ENCODE results near the gene EIF2S1. TPM values are rescaled to one million over a fixed set of nuclear protein-coding genes. Genes with fewer than 3 reads are reported as not detected.

EIF2S1 gene
- total RNA-seq, 1 donor from 2014 or later, result 54.7 TPM

GRCh38 chr14:67389811-67390534 lies 29.8 kb downstream of the EIF2S1 start:
- Mint-ChIP-seq H3K27ac (no peak overlapping the region), H3K36me3 (peaks cover 5% of the 10 kb centered on the region), H3K27me3 (ENCODE audit: low read depth) (no peaks in the 10 kb centered on the region), H3K4me3 (no peak overlapping the region), H3K9me3 (no peaks in the 10 kb centered on the region), H3K4me1 (peaks cover 35% of the 10 kb centered on the region)
- TF ChIP-seq, protein P1, sequence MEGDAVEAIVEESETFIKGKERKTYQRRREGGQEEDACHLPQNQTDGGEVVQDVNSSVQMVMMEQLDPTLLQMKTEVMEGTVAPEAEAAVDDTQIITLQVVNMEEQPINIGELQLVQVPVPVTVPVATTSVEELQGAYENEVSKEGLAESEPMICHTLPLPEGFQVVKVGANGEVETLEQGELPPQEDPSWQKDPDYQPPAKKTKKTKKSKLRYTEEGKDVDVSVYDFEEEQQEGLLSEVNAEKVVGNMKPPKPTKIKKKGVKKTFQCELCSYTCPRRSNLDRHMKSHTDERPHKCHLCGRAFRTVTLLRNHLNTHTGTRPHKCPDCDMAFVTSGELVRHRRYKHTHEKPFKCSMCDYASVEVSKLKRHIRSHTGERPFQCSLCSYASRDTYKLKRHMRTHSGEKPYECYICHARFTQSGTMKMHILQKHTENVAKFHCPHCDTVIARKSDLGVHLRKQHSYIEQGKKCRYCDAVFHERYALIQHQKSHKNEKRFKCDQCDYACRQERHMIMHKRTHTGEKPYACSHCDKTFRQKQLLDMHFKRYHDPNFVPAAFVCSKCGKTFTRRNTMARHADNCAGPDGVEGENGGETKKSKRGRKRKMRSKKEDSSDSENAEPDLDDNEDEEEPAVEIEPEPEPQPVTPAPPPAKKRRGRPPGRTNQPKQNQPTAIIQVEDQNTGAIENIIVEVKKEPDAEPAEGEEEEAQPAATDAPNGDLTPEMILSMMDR (IDR thresholded peaks at IDR 0.05; ENCODE audit: unreplicated experiment), result no peak
- no peak for DNase-seq (ENCODE audit: low spot score in 2 of 2, unreplicated experiment in 2 of 2)

GRCh38 chr14:67391268-67391667 lies 31.1 kb downstream of the EIF2S1 start:
- Mint-ChIP-seq H3K4me1 (peaks cover 30% of the 10 kb centered on the region), H3K9me3 (no peaks in the 10 kb centered on the region), H3K27ac (no peak overlapping the region), H3K36me3 (peaks cover 2% of the 10 kb centered on the region), H3K27me3 (ENCODE audit: low read depth) (no peaks in the 10 kb centered on the region), H3K4me3 (no peak overlapping the region)
- no peak for DNase-seq (ENCODE audit: low spot score in 2 of 2, unreplicated experiment in 2 of 2)
- TF ChIP-seq, protein P1 (IDR thresholded peaks at IDR 0.05; ENCODE audit: unreplicated experiment), result no peak

GRCh38 chr14:67392123-67392522 lies 32.0 kb downstream of the EIF2S1 start:
- peaks cover 2% of the 10 kb centered on the region for H3K36me3 Mint-ChIP-seq
- no peak for DNase-seq (ENCODE audit: low spot score in 2 of 2, unreplicated experiment in 2 of 2)
- no peaks in the 10 kb centered on the region for H3K9me3 Mint-ChIP-seq
- H3K4me1 Mint-ChIP-seq, result peaks cover 34% of the 10 kb centered on the region
- H3K27ac Mint-ChIP-seq, result peak overlapping the region; percentile 59
- no peak overlapping the region for H3K4me3 Mint-ChIP-seq
- TF ChIP-seq, protein P1 (IDR thresholded peaks at IDR 0.05; ENCODE audit: unreplicated experiment), result no peak
- no peaks in the 10 kb centered on the region for H3K27me3 Mint-ChIP-seq (ENCODE audit: low read depth)

- no peaks in the 10 kb centered on the region for H3K36me3 Mint-ChIP-seq
- no peaks in the 10 kb centered on the region for H3K9me3 Mint-ChIP-seq
- peaks cover 34% of the 10 kb centered on the region for H3K4me1 Mint-ChIP-seq
- DNase-seq (ENCODE audit: low spot score in 2 of 2, unreplicated experiment in 2 of 2), result no peak
- no peaks in the 10 kb centered on the region for H3K27me3 Mint-ChIP-seq (ENCODE audit: low read depth)
- H3K27ac Mint-ChIP-seq, result no peak overlapping the region
- H3K4me3 Mint-ChIP-seq, result no peak overlapping the region
- TF ChIP-seq, protein P1 (IDR thresholded peaks at IDR 0.05; ENCODE audit: unreplicated experiment), result no peak
Measured at GRCh38 chr14:67392800-67393199, 32.7 kb downstream of the EIF2S1 start.

GRCh38 chr14:67393689-67394088 lies 33.6 kb downstream of the EIF2S1 start:
- H3K27ac Mint-ChIP-seq, result no peak overlapping the region
- H3K27me3 Mint-ChIP-seq (ENCODE audit: low read depth), result no peaks in the 10 kb centered on the region
- no peaks in the 10 kb centered on the region for H3K9me3 Mint-ChIP-seq
- H3K36me3 Mint-ChIP-seq, result no peaks in the 10 kb centered on the region
- peaks cover 34% of the 10 kb centered on the region for H3K4me1 Mint-ChIP-seq
- DNase-seq (ENCODE audit: low spot score in 2 of 2, unreplicated experiment in 2 of 2), result no peak
- TF ChIP-seq, protein P1 (IDR thresholded peaks at IDR 0.05; ENCODE audit: unreplicated experiment), result no peak
- H3K4me3 Mint-ChIP-seq, result no peak overlapping the region
